Cardiac fibroblast (primary cell): ENCODE measurements around the gene GRIN2A.

ENCODE experiments used
- DNase-seq, 2 donors: peaks; one replicate each; pipeline versions ENCODE4 v3.0.0 to v3.0.0-alpha.2; 2010; ENCODE audit warnings: low read depth in 2 of 2
- H3K4me3 ChIP-seq, 2 donors: replicated peaks in 1 of 2; 1 replicate in 1 of 2; 2 replicates in 1 of 2; pipeline ENCODE4 v1.5.1; 2011; ENCODE audit warnings: low read depth in 2 of 2, low read length in 2 of 2, mild to moderate bottlenecking in 2 of 2, moderate library complexity in 1 of 2
- CTCF ChIP-seq: IDR thresholded peaks from one replicate; pipeline ENCODE4 v1.5.1; 2011; ENCODE audit warnings: low read depth, mild to moderate bottlenecking, low read length, inconsistent platforms

Gene GRIN2A

GRCh38 chr16:9922441-9922840 is 259.8 kb downstream of the GRIN2A start:
- TF ChIP-seq CTCF = no peak
- no peak for DNase-seq

GRCh38 chr16:9921997-9922396 is 260.2 kb downstream of the GRIN2A start:
- no peak overlapping the region for H3K4me3 ChIP-seq
- DNase-seq = no peak
- TF ChIP-seq CTCF = no peak

More at GRCh38 chr16:9922441-9922840, 259.8 kb downstream of the GRIN2A start:
- H3K4me3 ChIP-seq = no peak overlapping the region

- no peak for TF ChIP-seq CTCF
- no peak overlapping the region for H3K4me3 ChIP-seq
- no peak for DNase-seq
Measured at GRCh38 chr16:9919460-9919859, 262.8 kb downstream of the GRIN2A start.

GRCh38 chr16:9917691-9918090 is 264.5 kb downstream of the GRIN2A start:
- H3K4me3 ChIP-seq = no peak overlapping the region
- DNase-seq = no peak
- no peak for TF ChIP-seq CTCF

GRCh38 chr16:9913604-9914326 is 268.5 kb downstream of the GRIN2A start:
- no peak for TF ChIP-seq CTCF
- no peak for DNase-seq
- H3K4me3 ChIP-seq = no peak overlapping the region

GRCh38 chr16:9911989-9912388 is 270.2 kb downstream of the GRIN2A start:
- no peak overlapping the region for H3K4me3 ChIP-seq
- TF ChIP-seq CTCF = no peak
- no peak for DNase-seq

GRCh38 chr16:9911231-9911630 is 271.0 kb downstream of the GRIN2A start:
- TF ChIP-seq CTCF = no peak
- DNase-seq = no peak
- H3K4me3 ChIP-seq = no peak overlapping the region
